Natural killer cell (primary cell): ENCODE measurements around the gene MBP. TPM values are rescaled to one million over a fixed set of nuclear protein-coding genes. Genes with fewer than 3 reads are reported as not detected.

ENCODE experiments used
- ATAC-seq, 3 donors: fragments of 150-1000 bp in 2 of 3; fragments of 200-7000 bp in 1 of 3; cut with Tn5 transposase; 1 replicate in 1 of 3; 2 replicates in 2 of 3; pipeline ENCODE4 v1.10.0; 2021; ENCODE audit warnings: mild to moderate bottlenecking in 2 of 3, moderate library complexity in 2 of 3
- DNase-seq, 2 donors: peaks; one replicate each; pipeline versions ENCODE4 v3.0.0 to v3.0.0-alpha.2; 2013 to 2021; ENCODE audit warnings: mixed read lengths in 1 of 2
- H3K27ac ChIP-seq: one replicate; pipeline ENCODE4 v1.5.1; 2013; ENCODE audit warnings: mild to moderate bottlenecking, low read length
- H3K27me3 ChIP-seq: one replicate; pipeline ENCODE4 v1.6.1; 2013; ENCODE audit warnings: low read length; ENCODE audit not compliant: control insufficient read depth, insufficient read depth
- H3K36me3 ChIP-seq: one replicate; pipeline ENCODE4 v1.6.1; 2013; ENCODE audit warnings: low read length; ENCODE audit not compliant: control insufficient read depth, insufficient read depth
- H3K4me1 ChIP-seq: one replicate; pipeline ENCODE4 v1.6.1; 2013; ENCODE audit warnings: low read length; ENCODE audit not compliant: control insufficient read depth, insufficient read depth
- H3K4me3 ChIP-seq: one replicate; pipeline ENCODE4 v1.5.1; 2013; ENCODE audit warnings: low read length
- H3K9me3 ChIP-seq: one replicate; pipeline ENCODE4 v1.6.1; 2013; ENCODE audit warnings: low read length; ENCODE audit not compliant: control insufficient read depth, insufficient read depth
- H3K27ac Mint-ChIP-seq, 2 donors: one replicate each; pipeline ENCODE4 v1.8.0; 2022; ENCODE audit warnings: mild to moderate bottlenecking in 2 of 2, mixed read lengths in 2 of 2, moderate library complexity in 1 of 2
- H3K27me3 Mint-ChIP-seq, 2 donors: one replicate each; pipeline ENCODE4 v1.8.0; 2022; ENCODE audit warnings: low read depth in 2 of 2, mixed read lengths in 2 of 2
- H3K36me3 Mint-ChIP-seq: one replicate; pipeline ENCODE4 v1.8.0; 2022; ENCODE audit warnings: mixed read lengths
- H3K4me1 Mint-ChIP-seq, 2 donors: one replicate each; pipeline ENCODE4 v1.8.0; 2022; ENCODE audit warnings: mixed read lengths in 2 of 2
- H3K4me3 Mint-ChIP-seq: one replicate; pipeline ENCODE4 v1.8.0; 2022; ENCODE audit warnings: mild to moderate bottlenecking, moderate library complexity, mixed read lengths
- H3K9me3 Mint-ChIP-seq, 2 donors: one replicate each; pipeline ENCODE4 v1.8.0; 2022; ENCODE audit warnings: mixed read lengths in 2 of 2
- WGBS: methylation state at CpG from one replicate; pipeline ENCODE4 v1.1.7; 2013; ENCODE audit warnings: missing lambda C conversion rate; ENCODE audit not compliant: insufficient coverage; 5-methylcytosine and 5-hydroxymethylcytosine counted together
- intact Hi-C: fragments of 100-400 bp; cut with micrococcal nuclease; formaldehyde crosslinking; loops from one replicate; pipeline ENCODE4 v1.14.2; 2022
- total RNA-seq, 4 donors: library from RNA; stranded (reverse); fragments of 120-200 nt in 1 of 4; gene quantifications; one replicate each; pipeline versions ENCODE4 v1.2.3 to v1.2.4, GENCODE V29; 2013 to 2022
- TF ChIP-seq, protein P1 (sequence below): fragments of 200-600 bp; IDR thresholded peaks from one replicate; pipeline ENCODE4 v1.8.0; 2022; ENCODE audit warnings: antibody characterized with exemption

The MBP gene
- total RNA-seq, 3 donors from 2014 or later (not counting 1 experiment from before 2014, with no cell fraction given) = 183 to 344 (median 325) TPM

DNA sequence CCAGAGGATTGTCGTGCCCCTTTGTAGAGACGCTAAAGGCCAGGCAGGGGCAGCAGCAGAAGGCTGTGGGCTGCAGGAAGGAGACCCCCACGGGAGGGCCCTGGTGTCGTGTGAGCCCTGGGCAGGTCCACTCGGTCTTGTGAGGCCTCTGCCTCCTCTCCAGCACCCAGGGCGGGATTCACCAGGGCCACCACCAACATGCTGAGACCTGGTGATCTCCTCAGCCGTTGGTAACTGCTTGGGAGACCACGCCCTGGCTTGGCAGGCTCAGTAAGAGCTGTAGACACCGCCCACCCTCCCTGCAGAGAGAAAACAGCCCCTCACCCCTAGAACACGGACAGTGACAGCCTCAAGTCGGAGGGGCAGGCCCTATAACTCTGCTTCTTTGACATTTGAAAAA, 21.1 kb downstream of the MBP start:
- Histone ChIP-seq H3K9me3 (no peaks in the 10 kb centered on the region), H3K4me3 (no peak overlapping the region), H3K4me1 (peaks cover 94% of the 10 kb centered on the region), H3K27ac (peak overlapping the region; percentile 74), H3K27me3 (no peaks in the 10 kb centered on the region), H3K36me3 (peaks cover 50% of the 10 kb centered on the region)
- peak in 1 of 2 donors; percentile 17 for DNase-seq
- Mint-ChIP-seq H3K4me3 (peak overlapping the region; percentile 70), H3K27me3 (no peaks in the 10 kb centered on the region), H3K36me3 (no peaks in the 10 kb centered on the region), H3K4me1 (peaks cover 95 to 99% of the 10 kb centered on the region in 2 donors), H3K27ac (peak overlapping the region; percentile 87 to 94), H3K9me3 (no peaks in the 10 kb centered on the region)
- no peak for ATAC-seq
- TF ChIP-seq, protein P1, sequence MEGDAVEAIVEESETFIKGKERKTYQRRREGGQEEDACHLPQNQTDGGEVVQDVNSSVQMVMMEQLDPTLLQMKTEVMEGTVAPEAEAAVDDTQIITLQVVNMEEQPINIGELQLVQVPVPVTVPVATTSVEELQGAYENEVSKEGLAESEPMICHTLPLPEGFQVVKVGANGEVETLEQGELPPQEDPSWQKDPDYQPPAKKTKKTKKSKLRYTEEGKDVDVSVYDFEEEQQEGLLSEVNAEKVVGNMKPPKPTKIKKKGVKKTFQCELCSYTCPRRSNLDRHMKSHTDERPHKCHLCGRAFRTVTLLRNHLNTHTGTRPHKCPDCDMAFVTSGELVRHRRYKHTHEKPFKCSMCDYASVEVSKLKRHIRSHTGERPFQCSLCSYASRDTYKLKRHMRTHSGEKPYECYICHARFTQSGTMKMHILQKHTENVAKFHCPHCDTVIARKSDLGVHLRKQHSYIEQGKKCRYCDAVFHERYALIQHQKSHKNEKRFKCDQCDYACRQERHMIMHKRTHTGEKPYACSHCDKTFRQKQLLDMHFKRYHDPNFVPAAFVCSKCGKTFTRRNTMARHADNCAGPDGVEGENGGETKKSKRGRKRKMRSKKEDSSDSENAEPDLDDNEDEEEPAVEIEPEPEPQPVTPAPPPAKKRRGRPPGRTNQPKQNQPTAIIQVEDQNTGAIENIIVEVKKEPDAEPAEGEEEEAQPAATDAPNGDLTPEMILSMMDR = no peak
- intact Hi-C loops = no loop called here
- WGBS = 47% methylated on average over 11 of the region's 11 CpGs

DNA sequence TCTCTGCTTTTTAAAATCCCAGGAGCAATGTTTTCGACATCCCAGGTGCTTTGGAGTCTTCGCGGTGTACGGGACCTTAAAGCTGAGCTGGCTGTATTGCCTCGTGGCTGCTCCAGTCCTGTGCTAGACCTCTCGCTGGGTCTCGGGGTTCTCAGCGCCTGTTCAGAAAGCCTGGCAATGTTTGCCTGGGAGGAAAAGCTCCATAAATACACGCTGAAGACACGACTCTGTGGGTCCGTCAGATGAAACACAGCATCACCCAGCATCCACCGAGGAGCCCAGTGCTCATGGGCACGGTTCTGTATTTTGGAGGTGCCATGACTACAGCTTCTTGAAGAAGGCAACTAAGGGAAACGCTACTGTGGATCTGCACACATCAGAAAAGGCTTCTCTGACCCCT, 21.6 kb downstream of the MBP start:
- ATAC-seq = no peak
- 92% methylated on average over 14 of the region's 14 CpGs for WGBS
- peak overlapping the region; percentile 74 for H3K27ac ChIP-seq
- no peak for DNase-seq
- intact Hi-C loops = no loop called here
- no peaks in the 10 kb centered on the region for H3K27me3 ChIP-seq
- H3K27me3 Mint-ChIP-seq = no peaks in the 10 kb centered on the region
- H3K4me1 ChIP-seq = peaks cover 94% of the 10 kb centered on the region
- H3K36me3 ChIP-seq = peaks cover 48% of the 10 kb centered on the region
- TF ChIP-seq, protein P1 = no peak
- no peaks in the 10 kb centered on the region for H3K9me3 ChIP-seq
- H3K4me1 Mint-ChIP-seq = peaks cover 95 to 99% of the 10 kb centered on the region in 2 donors
- peak overlapping the region; percentile 70 for H3K4me3 Mint-ChIP-seq
- H3K36me3 Mint-ChIP-seq = no peaks in the 10 kb centered on the region
- H3K27ac Mint-ChIP-seq = peak overlapping the region; percentile 87 to 94
- no peaks in the 10 kb centered on the region for H3K9me3 Mint-ChIP-seq
- no peak overlapping the region for H3K4me3 ChIP-seq

DNA sequence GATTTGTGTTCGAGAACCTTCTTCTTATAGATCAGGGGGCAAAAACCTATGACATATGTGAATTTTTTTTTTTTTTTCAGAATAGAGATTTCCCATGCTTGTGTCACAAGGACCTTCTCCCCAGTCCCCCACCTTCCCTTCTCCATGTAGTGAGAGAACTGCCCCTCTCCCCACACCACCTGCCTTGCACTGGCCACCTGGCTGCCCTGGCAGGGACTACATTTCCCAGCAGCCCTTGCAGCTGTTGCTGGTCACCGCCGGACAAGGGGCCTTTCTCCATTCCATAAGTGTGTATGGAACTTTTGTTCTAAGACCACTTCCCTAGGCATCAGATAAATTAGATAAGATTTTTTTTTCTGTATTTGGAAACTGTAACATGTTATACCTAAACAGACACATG, 22.2 kb downstream of the MBP start:
- Histone ChIP-seq H3K9me3 (no peaks in the 10 kb centered on the region), H3K27ac (no peak overlapping the region), H3K4me3 (no peak overlapping the region), H3K27me3 (no peaks in the 10 kb centered on the region), H3K4me1 (peaks cover 93% of the 10 kb centered on the region), H3K36me3 (peaks cover 47% of the 10 kb centered on the region)
- H3K4me3 Mint-ChIP-seq = no peak overlapping the region
- H3K36me3 Mint-ChIP-seq = no peaks in the 10 kb centered on the region
- WGBS = no CpG with 5 or more reads among the region's 3 CpGs
- H3K27ac Mint-ChIP-seq = peak overlapping the region; percentile 87 to 94
- TF ChIP-seq, protein P1 = no peak
- ATAC-seq (no peak), DNase-seq (peak in 1 of 2 donors; percentile 12)
- H3K27me3 Mint-ChIP-seq = no peaks in the 10 kb centered on the region
- intact Hi-C loops = no loop called here
- no peaks in the 10 kb centered on the region for H3K9me3 Mint-ChIP-seq
- peaks cover 95 to 99% of the 10 kb centered on the region in 2 donors for H3K4me1 Mint-ChIP-seq

DNA sequence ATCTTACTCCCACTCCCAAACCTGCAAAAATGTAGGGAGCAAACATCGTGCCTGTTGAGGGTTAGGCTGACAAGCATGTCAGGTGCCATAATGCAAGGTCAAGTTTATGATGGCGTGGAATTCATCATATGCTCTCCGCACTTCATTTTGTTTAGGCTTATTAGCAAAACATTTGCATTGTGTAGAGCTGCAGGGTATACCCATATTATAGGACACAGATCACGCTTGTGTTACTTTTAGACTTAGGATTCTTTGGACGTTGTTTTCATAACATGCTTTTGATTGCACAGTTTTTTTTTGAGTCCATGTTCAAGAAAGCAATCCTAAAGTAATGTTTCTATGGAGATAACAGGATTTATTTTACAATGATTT, 22.9 kb downstream of the MBP start:
- Histone ChIP-seq H3K9me3 (no peaks in the 10 kb centered on the region), H3K4me1 (peaks cover 91% of the 10 kb centered on the region), H3K27ac (no peak overlapping the region), H3K4me3 (no peak overlapping the region), H3K27me3 (no peaks in the 10 kb centered on the region), H3K36me3 (peaks cover 48% of the 10 kb centered on the region)
- Mint-ChIP-seq H3K36me3 (no peaks in the 10 kb centered on the region), H3K9me3 (no peaks in the 10 kb centered on the region), H3K27ac (peak overlapping the region; percentile 87 to 94), H3K4me1 (peaks cover 94 to 99% of the 10 kb centered on the region in 2 donors), H3K4me3 (peak overlapping the region; percentile 50), H3K27me3 (no peaks in the 10 kb centered on the region)
- 87% methylated on average over 5 of the region's 5 CpGs for WGBS
- DNase-seq (no peak), ATAC-seq (no peak)
- intact Hi-C loops = loop anchor here (2.0 to 10.0 kb wide), 2 partner anchors 17 to 535 kb away; no protein-coding TSS in a partner anchor
- TF ChIP-seq, protein P1 = no peak
